Gastroesophageal sphincter (tissue), 3 donors: ENCODE measurements around the gene PELI2.

Source experiments
- CTCF ChIP-seq, 4 experiments: fragments of 200-600 bp in 2 of 4; fragments of 450-650 bp in 2 of 4; sonication (generic) in 1 of 4; IDR thresholded peaks; one replicate each; pipeline ENCODE4 v1.5.1; 2017 to 2019; ENCODE audit warnings: antibody characterized with exemption in 4 of 4, mild to moderate bottlenecking in 2 of 4, moderate library complexity in 2 of 4
- EP300 ChIP-seq: sonication (generic); formaldehyde crosslinking; IDR thresholded peaks from one replicate; pipeline ENCODE4 v1.6.1; 2017; ENCODE audit warnings: antibody characterized with exemption, mild to moderate bottlenecking
- POLR2A ChIP-seq, 2 donors: fragments of 450-650 bp; IDR thresholded peaks; one replicate each; pipeline ENCODE4 v1.6.1; 2017; ENCODE audit warnings: antibody characterized with exemption in 2 of 2, mild to moderate bottlenecking in 2 of 2, moderate library complexity in 1 of 2
- POLR2AphosphoS5 ChIP-seq: sonication (generic); formaldehyde crosslinking; IDR thresholded peaks from one replicate; pipeline ENCODE4 v1.6.1; 2017; ENCODE audit warnings: antibody characterized with exemption

DNA sequence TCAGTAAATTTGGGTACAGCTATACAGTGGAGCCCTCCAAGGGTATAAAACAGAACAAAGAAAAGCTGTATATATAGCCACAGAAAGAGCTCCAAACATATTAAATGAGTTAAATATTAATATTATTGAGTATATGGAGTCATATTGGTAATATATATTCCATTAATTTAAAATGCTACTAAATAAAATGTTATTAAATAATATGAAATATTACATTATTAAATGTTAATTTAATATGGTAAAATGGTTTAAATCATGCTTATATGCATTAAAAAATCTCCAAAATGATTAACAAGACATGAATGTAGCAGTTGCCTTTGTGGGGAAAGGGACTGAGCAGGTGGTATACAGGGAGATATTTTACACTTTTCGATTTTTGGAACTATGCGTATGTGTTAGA, 164.0 kb downstream of the PELI2 start:
- TF ChIP-seq CTCF (IDR thresholded peaks at IDR 0.05) (no peak), POLR2A (IDR thresholded peaks at IDR 0.05) (no peak), POLR2AphosphoS5 (no peak), EP300 (no peak)
